WTC11 (cell line): ENCODE results near the gene BCLAF1. TPM values are rescaled to one million over a fixed set of nuclear protein-coding genes. Genes with fewer than 3 reads are reported as not detected.

Experiments used
- ATAC-seq: fragments of 200-7000 bp; cut with Tn5 transposase; 2 replicates; pipeline ENCODE4 v1.10.0; 2021; ENCODE audit warnings: mild to moderate bottlenecking, moderate library complexity
- CTCF ChIA-PET: fragments of 300-600 bp; sonication (Branson Sonifier 250); formaldehyde crosslinking; loops from one replicate; lab custom pipeline; 2021; ENCODE audit warnings: antibody characterized with exemption; lab: Charles Lee
- POLR2A ChIA-PET: fragments of 350-600 bp; sonication (Branson Sonifier 250); formaldehyde crosslinking; loops from one replicate; lab custom pipeline; 2021; ENCODE audit warnings: antibody characterized with exemption; lab: Charles Lee
- DNase-seq: peaks from one replicate; pipeline ENCODE4 v3.0.0; 2021; ENCODE audit warnings: low spot score
- H3K27ac Mint-ChIP-seq: 2 replicates; pipeline ENCODE4 v1.8.0; 2021; ENCODE audit warnings: mixed read lengths
- H3K27me3 Mint-ChIP-seq: 2 replicates; pipeline ENCODE4 v1.8.0; 2021; ENCODE audit warnings: low read depth, mild to moderate bottlenecking, moderate library complexity, mixed read lengths
- H3K36me3 Mint-ChIP-seq: 2 replicates; pipeline ENCODE4 v1.8.0; 2021; ENCODE audit warnings: mixed read lengths
- H3K4me1 Mint-ChIP-seq: 2 replicates; pipeline ENCODE4 v1.8.0; 2022; ENCODE audit warnings: mixed read lengths
- H3K4me3 Mint-ChIP-seq: 2 replicates; pipeline ENCODE4 v1.8.0; 2021; ENCODE audit warnings: mild to moderate bottlenecking, moderate library complexity, mixed read lengths
- H3K9me3 Mint-ChIP-seq: 2 replicates; pipeline ENCODE4 v1.8.0; 2021; ENCODE audit warnings: mixed read lengths
- CREB1 ChIP-seq: sonication (generic); formaldehyde crosslinking; IDR thresholded peaks from 2 replicates; pipeline ENCODE4 v1.8.0; 2023; ENCODE audit warnings: mild to moderate bottlenecking, missing genetic modification reagents
- CREM ChIP-seq: sonication (generic); formaldehyde crosslinking; IDR thresholded peaks from 2 replicates; pipeline ENCODE4 v1.8.1; 2022; ENCODE audit warnings: mild to moderate bottlenecking, missing genetic modification reagents, moderate library complexity
- EMX1 ChIP-seq: fragments of 250-450 bp; sonication (Bioruptor Pico); IDR thresholded peaks from 2 replicates; pipeline ENCODE4 v1.8.0; 2021; ENCODE audit warnings: mild to moderate bottlenecking
- ETV6 ChIP-seq: sonication (generic); formaldehyde crosslinking; IDR thresholded peaks from 2 replicates; pipeline ENCODE4 v1.8.1; 2022; ENCODE audit warnings: mild to moderate bottlenecking, missing genetic modification reagents
- FOXK1 ChIP-seq: sonication (generic); formaldehyde crosslinking; IDR thresholded peaks from 2 replicates; pipeline ENCODE4 v1.8.0; 2022; ENCODE audit warnings: mild to moderate bottlenecking, moderate library complexity, missing genetic modification reagents
- FOXP1 ChIP-seq: sonication (generic); formaldehyde crosslinking; IDR thresholded peaks from 2 replicates; pipeline ENCODE4 v1.8.0; 2022; ENCODE audit warnings: missing genetic modification reagents, mild to moderate bottlenecking, moderate library complexity, borderline replicate concordance
- GABPB1 ChIP-seq: sonication (generic); formaldehyde crosslinking; IDR thresholded peaks from 2 replicates; pipeline ENCODE4 v1.8.1; 2023; ENCODE audit warnings: mild to moderate bottlenecking, missing genetic modification reagents
- GTF2I ChIP-seq: fragments of 250-450 bp; sonication (Bioruptor Pico); conservative IDR thresholded peaks from 2 replicates; pipeline ENCODE4 v1.4.0; 2021; ENCODE audit warnings: mild to moderate bottlenecking
- NFE2L1 ChIP-seq: sonication (generic); formaldehyde crosslinking; IDR thresholded peaks from 2 replicates; pipeline ENCODE4 v1.8.1; 2023; ENCODE audit warnings: missing genetic modification reagents
- NFYB ChIP-seq: sonication (generic); formaldehyde crosslinking; conservative IDR thresholded peaks from 2 replicates; pipeline ENCODE4 v1.8.0; 2022; ENCODE audit warnings: low read depth, missing genetic modification reagents
- SP1 ChIP-seq: sonication (generic); formaldehyde crosslinking; conservative IDR thresholded peaks from 2 replicates; pipeline ENCODE4 v1.8.1; 2022; ENCODE audit warnings: missing genetic modification reagents
- ZNF121 ChIP-seq: sonication (generic); formaldehyde crosslinking; IDR thresholded peaks from 2 replicates; pipeline ENCODE4 v1.8.0; 2023; ENCODE audit warnings: missing genetic modification reagents
- ZNF671 ChIP-seq: fragments of 250-450 bp; sonication (Bioruptor Pico); IDR thresholded peaks from 2 replicates; pipeline ENCODE4 v1.8.0; 2021; ENCODE audit warnings: mild to moderate bottlenecking
- total RNA-seq: library from RNA; stranded (reverse); gene quantifications from 3 replicates; pipeline ENCODE4 v1.2.3, GENCODE V29; 2021
- TF ChIP-seq, protein P1 (sequence below): fragments of 250-450 bp; sonication (Bioruptor Pico); IDR thresholded peaks from 2 replicates; pipeline ENCODE4 v1.8.0; 2021; ENCODE audit warnings: mild to moderate bottlenecking
- TF ChIP-seq, protein P2 (sequence below): fragments of 250-450 bp; sonication (Bioruptor Pico); conservative IDR thresholded peaks from 2 replicates; pipeline ENCODE4 v1.9.0; 2021; ENCODE audit warnings: mild to moderate bottlenecking
- TF ChIP-seq, protein P3 (sequence below): sonication (generic); formaldehyde crosslinking; IDR thresholded peaks from 2 replicates; pipeline ENCODE4 v1.8.0; 2023; ENCODE audit warnings: missing genetic modification reagents, mild to moderate bottlenecking, borderline replicate concordance
- TF ChIP-seq, protein P4 (sequence below): fragments of 250-450 bp; sonication (Bioruptor Pico); IDR thresholded peaks from 2 replicates; pipeline ENCODE4 v1.9.0; 2021; ENCODE audit warnings: moderate library complexity, mild to moderate bottlenecking, inconsistent platforms, borderline replicate concordance
- TF ChIP-seq, protein P5 (sequence below): sonication (generic); formaldehyde crosslinking; IDR thresholded peaks from 2 replicates; pipeline ENCODE4 v1.8.1; 2022; ENCODE audit warnings: low read depth, mild to moderate bottlenecking, moderate library complexity, missing genetic modification reagents, borderline replicate concordance
- TF ChIP-seq, protein P6 (sequence below): sonication (generic); formaldehyde crosslinking; IDR thresholded peaks from 2 replicates; pipeline ENCODE4 v1.8.0; 2023; ENCODE audit warnings: mild to moderate bottlenecking, missing genetic modification reagents
- TF ChIP-seq, protein P7 (sequence below): sonication (generic); formaldehyde crosslinking; IDR thresholded peaks from 2 replicates; pipeline ENCODE4 v1.8.0; 2022; ENCODE audit warnings: mild to moderate bottlenecking, missing genetic modification reagents
- TF ChIP-seq, protein P8 (sequence below): sonication (generic); formaldehyde crosslinking; IDR thresholded peaks from 2 replicates; pipeline ENCODE4 v1.8.0; 2022; ENCODE audit warnings: mild to moderate bottlenecking, missing genetic modification reagents

Gene BCLAF1
- total RNA-seq, 1 experiment from 2014 or later = 184 TPM

DNA sequence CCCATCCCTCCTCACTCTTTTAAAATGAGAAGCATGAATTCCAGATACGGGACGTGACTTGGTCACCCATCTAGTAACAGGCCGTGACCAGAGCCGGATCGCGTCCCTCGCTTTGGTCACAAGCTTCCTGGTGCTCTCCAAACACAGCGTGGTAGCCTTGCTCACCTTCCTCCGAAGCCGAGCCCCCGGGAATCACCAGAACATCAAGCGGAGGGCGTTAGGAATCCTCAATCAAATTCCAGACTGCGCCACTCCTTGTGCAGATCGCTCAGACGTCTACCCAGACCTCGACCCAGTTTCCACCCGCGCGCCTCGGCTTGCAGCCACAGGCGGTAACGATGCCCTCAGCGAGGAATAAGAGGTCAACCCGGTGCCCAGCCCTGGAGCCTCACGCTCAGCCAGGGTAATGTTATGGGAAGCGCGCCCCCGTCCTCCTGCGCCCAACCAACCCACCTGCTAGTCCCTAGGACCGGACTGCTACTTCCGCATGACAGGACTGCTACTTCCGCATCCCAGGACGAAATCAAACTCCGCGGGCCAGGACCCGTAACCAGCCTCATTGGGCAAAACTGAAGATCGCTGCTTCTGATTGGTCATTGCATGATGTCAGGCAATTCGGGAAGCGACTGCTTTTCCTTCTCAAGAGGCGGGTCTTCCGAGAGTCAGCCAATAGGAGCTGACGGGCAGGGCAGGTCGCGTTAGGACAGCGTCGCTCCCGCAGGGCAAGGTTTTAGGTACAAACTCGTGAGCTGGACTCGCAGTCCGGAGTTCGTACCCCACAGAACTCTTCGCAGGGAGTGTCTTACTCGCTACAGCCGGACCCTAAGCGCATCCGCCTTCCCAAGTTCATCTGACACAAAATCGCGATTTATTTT is 39.6 kb downstream of the BCLAF1 start, which contains the start of gene MTFR2:
Gene MTFR2 (minus strand): TSS at position 501 of the 875 bp plus-strand sequence. CDS start 1,212 bp downstream, outside the sequence.
- ChIA-PET POLR2A (interaction anchor here (1.2 to 1.5 kb wide), 2 partner anchors 40 to 300 kb away, joined by 9 to 13 read pairs; partner anchors contain the start of genes BCLAF1 and MAP7), CTCF (interaction anchor here (0.7 to 2.6 kb wide), 6 partner anchors 8 to 300 kb away, joined by 3 to 13 read pairs (median 4); partner anchors contain the start of genes BCLAF1 and MAP7)
- Mint-ChIP-seq H3K4me3 (peak within 1 kb of the TSS; percentile 97), H3K27me3 (no peaks in the 10 kb centered on the region), H3K9me3 (no peaks in the 10 kb centered on the region), H3K27ac (peak within 1 kb of the TSS; percentile 92), H3K36me3 (no peaks in the 10 kb centered on the region), H3K4me1 (peaks cover 17% of the 10 kb centered on the region)
- ATAC-seq (peak; percentile 94), DNase-seq (peak; percentile 91)
- TF ChIP-seq EMX1 (CRISPR knock-in tag) = 0 out of 2 replicates have a peak, but pooled peaks have one; percentile 26
- TF ChIP-seq, protein P1, sequence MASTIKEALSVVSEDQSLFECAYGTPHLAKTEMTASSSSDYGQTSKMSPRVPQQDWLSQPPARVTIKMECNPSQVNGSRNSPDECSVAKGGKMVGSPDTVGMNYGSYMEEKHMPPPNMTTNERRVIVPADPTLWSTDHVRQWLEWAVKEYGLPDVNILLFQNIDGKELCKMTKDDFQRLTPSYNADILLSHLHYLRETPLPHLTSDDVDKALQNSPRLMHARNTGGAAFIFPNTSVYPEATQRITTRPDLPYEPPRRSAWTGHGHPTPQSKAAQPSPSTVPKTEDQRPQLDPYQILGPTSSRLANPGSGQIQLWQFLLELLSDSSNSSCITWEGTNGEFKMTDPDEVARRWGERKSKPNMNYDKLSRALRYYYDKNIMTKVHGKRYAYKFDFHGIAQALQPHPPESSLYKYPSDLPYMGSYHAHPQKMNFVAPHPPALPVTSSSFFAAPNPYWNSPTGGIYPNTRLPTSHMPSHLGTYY = 0 out of 2 replicates have a peak, but pooled peaks have one; percentile 38
- TF ChIP-seq, protein P2, sequence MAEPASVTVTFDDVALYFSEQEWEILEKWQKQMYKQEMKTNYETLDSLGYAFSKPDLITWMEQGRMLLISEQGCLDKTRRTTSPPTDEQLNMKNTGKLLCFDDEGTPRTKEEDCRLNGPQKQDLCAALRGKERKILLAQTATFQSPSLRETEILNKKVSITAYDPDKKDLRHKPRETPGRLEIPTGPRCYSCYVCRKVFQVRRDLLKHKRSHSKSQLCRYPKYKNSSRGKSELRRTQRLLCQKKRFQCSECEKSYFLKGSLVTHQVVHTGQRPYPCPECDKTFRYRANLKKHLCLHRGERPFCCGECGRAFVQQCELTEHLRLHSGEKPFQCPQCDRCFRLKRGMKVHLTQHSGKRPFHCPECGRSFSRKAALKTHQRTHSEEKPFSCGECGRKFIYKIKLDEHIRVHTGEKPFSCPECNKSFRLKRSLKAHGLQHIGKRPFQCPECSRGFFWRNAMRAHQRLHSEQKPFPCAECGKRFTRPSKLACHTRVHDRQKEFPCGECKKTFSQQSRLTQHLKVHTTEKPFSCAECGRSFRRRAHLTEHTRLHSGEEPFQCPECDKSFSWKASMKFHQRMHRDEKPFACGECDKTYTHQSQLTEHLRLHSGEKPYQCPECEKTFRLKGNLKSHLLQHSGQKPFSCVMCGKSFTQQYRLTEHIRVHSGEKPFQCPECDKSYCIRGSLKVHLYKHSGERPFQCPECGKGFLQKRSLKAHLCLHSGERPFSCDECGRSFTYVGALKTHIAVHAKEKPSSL = no peak; the same call in 1 of the 2 replicates
- TF ChIP-seq FOXP1 (CRISPR knock-in tag) = peak; percentile 68; the same call in 1 of the 2 replicates
- peak; percentile 78 for TF ChIP-seq SP1 (CRISPR knock-in tag)
- peak; percentile 84 for TF ChIP-seq GABPB1 (CRISPR knock-in tag)
- peak; percentile 99 for TF ChIP-seq NFYB (CRISPR knock-in tag)
- TF ChIP-seq, protein P3, sequence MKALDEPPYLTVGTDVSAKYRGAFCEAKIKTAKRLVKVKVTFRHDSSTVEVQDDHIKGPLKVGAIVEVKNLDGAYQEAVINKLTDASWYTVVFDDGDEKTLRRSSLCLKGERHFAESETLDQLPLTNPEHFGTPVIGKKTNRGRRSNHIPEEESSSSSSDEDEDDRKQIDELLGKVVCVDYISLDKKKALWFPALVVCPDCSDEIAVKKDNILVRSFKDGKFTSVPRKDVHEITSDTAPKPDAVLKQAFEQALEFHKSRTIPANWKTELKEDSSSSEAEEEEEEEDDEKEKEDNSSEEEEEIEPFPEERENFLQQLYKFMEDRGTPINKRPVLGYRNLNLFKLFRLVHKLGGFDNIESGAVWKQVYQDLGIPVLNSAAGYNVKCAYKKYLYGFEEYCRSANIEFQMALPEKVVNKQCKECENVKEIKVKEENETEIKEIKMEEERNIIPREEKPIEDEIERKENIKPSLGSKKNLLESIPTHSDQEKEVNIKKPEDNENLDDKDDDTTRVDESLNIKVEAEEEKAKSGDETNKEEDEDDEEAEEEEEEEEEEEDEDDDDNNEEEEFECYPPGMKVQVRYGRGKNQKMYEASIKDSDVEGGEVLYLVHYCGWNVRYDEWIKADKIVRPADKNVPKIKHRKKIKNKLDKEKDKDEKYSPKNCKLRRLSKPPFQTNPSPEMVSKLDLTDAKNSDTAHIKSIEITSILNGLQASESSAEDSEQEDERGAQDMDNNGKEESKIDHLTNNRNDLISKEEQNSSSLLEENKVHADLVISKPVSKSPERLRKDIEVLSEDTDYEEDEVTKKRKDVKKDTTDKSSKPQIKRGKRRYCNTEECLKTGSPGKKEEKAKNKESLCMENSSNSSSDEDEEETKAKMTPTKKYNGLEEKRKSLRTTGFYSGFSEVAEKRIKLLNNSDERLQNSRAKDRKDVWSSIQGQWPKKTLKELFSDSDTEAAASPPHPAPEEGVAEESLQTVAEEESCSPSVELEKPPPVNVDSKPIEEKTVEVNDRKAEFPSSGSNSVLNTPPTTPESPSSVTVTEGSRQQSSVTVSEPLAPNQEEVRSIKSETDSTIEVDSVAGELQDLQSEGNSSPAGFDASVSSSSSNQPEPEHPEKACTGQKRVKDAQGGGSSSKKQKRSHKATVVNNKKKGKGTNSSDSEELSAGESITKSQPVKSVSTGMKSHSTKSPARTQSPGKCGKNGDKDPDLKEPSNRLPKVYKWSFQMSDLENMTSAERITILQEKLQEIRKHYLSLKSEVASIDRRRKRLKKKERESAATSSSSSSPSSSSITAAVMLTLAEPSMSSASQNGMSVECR (CRISPR knock-in tag) = peak; percentile 76; the same call in 1 of the 2 replicates
- TF ChIP-seq ZNF671 (CRISPR knock-in tag) = peak; percentile 42; the same call in 1 of the 2 replicates
- peak; percentile 100 for TF ChIP-seq ZNF121
- TF ChIP-seq, protein P4, sequence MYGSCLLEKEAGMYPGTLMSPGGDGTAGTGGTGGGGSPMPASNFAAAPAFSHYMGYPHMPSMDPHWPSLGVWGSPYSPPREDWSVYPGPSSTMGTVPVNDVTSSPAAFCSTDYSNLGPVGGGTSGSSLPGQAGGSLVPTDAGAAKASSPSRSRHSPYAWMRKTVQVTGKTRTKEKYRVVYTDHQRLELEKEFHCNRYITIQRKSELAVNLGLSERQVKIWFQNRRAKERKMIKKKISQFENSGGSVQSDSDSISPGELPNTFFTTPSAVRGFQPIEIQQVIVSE (CRISPR knock-in tag) = no peak
- TF ChIP-seq, protein P5, sequence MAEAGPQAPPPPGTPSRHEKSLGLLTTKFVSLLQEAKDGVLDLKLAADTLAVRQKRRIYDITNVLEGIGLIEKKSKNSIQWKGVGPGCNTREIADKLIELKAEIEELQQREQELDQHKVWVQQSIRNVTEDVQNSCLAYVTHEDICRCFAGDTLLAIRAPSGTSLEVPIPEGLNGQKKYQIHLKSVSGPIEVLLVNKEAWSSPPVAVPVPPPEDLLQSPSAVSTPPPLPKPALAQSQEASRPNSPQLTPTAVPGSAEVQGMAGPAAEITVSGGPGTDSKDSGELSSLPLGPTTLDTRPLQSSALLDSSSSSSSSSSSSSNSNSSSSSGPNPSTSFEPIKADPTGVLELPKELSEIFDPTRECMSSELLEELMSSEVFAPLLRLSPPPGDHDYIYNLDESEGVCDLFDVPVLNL (CRISPR knock-in tag) = peak; percentile 99
- TF ChIP-seq, protein P6, sequence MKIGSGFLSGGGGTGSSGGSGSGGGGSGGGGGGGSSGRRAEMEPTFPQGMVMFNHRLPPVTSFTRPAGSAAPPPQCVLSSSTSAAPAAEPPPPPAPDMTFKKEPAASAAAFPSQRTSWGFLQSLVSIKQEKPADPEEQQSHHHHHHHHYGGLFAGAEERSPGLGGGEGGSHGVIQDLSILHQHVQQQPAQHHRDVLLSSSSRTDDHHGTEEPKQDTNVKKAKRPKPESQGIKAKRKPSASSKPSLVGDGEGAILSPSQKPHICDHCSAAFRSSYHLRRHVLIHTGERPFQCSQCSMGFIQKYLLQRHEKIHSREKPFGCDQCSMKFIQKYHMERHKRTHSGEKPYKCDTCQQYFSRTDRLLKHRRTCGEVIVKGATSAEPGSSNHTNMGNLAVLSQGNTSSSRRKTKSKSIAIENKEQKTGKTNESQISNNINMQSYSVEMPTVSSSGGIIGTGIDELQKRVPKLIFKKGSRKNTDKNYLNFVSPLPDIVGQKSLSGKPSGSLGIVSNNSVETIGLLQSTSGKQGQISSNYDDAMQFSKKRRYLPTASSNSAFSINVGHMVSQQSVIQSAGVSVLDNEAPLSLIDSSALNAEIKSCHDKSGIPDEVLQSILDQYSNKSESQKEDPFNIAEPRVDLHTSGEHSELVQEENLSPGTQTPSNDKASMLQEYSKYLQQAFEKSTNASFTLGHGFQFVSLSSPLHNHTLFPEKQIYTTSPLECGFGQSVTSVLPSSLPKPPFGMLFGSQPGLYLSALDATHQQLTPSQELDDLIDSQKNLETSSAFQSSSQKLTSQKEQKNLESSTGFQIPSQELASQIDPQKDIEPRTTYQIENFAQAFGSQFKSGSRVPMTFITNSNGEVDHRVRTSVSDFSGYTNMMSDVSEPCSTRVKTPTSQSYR = no peak
- TF ChIP-seq CREM (CRISPR knock-in tag) = peak; percentile 81
- TF ChIP-seq CREB1 = no peak
- TF ChIP-seq, protein P7, sequence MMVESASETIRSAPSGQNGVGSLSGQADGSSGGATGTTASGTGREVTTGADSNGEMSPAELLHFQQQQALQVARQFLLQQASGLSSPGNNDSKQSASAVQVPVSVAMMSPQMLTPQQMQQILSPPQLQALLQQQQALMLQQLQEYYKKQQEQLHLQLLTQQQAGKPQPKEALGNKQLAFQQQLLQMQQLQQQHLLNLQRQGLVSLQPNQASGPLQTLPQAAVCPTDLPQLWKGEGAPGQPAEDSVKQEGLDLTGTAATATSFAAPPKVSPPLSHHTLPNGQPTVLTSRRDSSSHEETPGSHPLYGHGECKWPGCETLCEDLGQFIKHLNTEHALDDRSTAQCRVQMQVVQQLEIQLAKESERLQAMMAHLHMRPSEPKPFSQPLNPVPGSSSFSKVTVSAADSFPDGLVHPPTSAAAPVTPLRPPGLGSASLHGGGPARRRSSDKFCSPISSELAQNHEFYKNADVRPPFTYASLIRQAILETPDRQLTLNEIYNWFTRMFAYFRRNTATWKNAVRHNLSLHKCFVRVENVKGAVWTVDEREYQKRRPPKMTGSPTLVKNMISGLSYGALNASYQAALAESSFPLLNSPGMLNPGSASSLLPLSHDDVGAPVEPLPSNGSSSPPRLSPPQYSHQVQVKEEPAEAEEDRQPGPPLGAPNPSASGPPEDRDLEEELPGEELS (CRISPR knock-in tag) = 0 out of 2 replicates have a peak, but pooled peaks have one; percentile 17
- TF ChIP-seq GTF2I = no peak
- peak; percentile 98 for TF ChIP-seq ETV6
- TF ChIP-seq NFE2L1 (CRISPR knock-in tag) = peak; percentile 84; the same call in 1 of the 2 replicates
- TF ChIP-seq FOXK1 (CRISPR knock-in tag) = peak; percentile 92
- TF ChIP-seq, protein P8, sequence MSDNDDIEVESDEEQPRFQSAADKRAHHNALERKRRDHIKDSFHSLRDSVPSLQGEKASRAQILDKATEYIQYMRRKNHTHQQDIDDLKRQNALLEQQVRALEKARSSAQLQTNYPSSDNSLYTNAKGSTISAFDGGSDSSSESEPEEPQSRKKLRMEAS (CRISPR knock-in tag) = peak; percentile 50; the same call in 1 of the 2 replicates
